NCI-H146 treated with DMSO at 0.1 percent for 48 hours (cell line): ENCODE data around the gene PDLIM5.
"Not testable (repeated sequence)": the region's sequence is repeated elsewhere in the genome, so short reads cannot be mapped to it uniquely, and the experiment has no call there.

Experiments
- DNase-seq: peaks from one replicate; lab custom pipeline; 2025; ENCODE audit not compliant: unreplicated experiment; lab: John Stamatoyannopoulos, UW

Gene PDLIM5

DNA sequence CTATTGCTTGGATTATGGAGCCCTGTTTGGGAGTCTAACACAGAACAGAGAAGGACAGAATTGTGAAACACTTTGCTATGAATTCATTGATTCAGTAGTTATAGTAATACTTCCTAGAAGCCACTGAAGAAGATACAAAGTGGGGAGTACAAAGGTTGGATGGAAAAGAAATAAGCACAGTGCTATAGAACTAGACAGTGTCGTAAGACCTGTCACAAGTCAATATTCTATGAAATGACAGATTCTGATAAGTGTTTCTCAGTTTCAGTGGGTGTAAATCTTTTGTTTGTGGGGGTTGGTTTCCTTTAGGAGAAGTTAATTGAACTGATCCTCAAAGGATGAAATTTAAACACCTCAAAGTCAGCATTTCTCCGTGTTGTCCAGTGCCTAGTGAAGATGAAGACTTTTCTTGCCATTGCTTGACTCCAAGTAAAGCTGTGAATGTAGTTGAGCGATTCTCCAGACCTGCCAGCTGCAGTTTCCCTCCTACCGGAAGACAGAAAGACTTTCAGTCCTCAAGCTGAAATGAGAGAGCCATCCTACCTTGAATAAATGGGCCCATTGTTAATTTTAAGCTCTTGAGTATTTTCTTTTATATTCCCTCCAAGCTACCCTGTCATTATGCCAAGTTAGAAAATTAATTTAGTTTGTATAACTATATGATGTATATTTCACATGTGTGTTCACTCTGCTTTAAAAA lies 7.9 kb downstream of the PDLIM5 start:
- DNase-seq: no peak

DNA sequence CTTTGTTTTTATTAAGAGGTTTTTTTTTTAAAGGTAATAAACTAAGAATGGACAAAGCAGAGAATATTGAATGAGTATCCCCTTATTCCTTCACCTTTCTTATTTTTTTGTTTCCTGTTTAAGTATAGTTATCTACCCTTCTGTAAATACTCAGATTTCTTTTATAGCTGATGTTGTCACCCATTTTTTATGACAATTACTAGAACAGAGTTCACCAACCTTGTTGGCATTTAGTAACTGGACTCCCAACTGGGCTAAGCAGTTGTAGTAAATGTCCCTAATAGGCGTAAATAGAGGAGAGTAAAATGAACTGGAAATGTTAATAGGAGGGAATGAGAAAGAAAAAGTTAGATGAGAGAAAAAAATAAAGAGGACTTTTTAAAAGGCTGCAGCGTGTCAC lies 9.8 kb downstream of the PDLIM5 start:
- no peak for DNase-seq

DNA sequence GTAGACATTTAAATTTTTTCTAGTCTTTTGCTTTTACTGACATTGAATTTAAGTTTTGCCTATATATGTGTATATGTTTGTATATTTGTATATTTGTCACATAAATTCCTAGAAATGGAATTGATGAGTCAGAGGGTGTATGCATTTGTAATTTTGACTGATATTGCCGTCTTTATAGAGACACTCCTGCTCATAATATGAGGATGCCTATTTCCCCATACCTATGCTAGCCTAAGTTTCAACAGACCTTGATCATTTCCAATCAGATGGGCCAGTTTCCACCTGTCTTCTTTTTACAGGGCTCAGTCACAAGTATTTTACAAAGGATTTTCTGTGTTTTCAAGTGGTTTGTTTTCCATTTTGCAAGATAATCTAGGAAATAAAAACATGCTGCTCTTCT lies 10.8 kb downstream of the PDLIM5 start:
- no peak for DNase-seq

DNA sequence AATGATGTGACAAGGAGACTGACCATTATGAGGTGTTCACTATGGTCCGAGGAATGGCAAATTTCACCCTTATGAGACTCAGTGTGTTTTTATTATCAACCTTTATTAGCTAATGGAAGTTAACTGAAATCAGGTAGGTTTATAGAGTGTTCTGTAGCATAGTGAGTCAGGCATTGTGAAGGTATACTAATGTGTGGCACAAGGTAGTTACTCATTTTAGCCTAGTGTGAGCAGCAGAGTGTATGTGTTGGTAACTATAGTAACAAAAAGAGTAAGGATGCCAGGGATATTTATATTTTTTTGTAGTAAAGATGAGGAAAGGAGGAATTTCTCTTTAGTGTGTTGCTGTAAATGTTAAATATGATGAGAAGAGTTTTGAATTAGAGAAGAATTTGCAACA lies 12.0 kb downstream of the PDLIM5 start:
- DNase-seq: no peak

DNA sequence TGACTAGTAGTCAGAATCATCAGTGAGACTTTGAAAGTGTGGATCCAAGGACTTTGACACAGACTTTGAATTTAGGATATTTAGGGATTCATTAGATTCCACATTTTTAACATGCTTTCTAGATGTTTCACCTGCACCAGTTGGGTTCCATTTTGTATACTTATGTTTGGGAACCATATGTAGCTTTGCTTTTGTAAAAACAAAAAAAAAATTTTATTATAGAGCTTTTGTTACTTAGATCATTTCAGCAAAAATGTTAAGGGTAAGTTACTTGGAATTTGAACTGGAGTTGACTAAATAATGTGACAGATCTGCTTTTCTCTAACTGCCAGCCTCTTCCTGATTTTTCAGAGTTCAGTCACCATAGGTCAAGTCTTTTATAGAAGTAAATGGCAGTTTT lies 14.6 kb downstream of the PDLIM5 start:
- no peak for DNase-seq

DNA sequence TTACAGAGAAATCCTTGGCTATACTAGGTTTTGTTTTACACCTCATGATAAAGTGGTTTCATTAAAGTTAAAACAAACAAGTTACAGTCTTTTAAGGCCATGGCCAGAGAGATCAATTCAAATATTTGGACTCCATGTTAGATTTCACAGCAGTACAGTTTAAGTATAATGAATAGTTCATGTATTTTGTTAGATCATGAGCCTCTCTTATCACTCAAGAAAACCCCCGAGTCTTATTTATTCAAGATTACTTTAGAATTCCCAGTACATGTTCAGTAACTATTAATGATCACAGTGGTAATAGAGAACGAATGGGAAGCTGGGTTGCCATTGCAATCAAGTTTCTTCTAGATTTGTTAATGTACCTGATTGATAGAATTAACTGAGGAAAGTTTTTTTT lies 15.2 kb downstream of the PDLIM5 start:
- DNase-seq: no peak

DNA sequence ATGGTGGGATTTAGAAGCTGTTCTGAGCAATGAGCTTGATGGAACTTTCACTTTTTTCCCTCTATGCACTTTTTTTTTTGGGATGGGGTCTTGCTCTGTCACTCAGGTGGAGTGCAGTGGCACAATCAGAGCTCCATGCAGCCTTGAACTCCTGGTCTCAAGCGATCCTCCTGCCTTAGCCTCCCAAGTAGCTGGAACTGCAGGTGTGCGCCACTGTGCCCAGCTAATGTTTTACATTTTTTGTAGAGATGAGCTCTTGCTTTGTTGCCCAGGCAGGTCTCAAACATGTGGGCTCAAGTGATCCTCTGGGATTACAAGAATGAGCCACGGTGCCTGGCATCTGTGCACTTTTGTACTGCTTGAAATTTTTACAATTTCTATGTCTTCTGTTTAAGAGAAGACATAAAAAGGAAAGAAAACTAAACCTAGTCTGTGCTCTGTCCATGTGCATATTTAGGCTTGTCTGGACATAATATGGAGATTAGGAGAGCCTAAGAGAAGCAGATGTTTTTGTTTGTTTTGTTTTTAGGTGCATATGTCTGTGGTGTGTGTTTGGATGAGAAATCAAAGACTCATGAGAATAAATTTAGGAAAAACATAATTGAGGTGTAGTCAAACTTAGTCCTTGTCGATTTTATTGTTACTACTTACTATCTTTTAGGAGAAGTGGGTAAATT lies 16.5 kb downstream of the PDLIM5 start:
- no peak for DNase-seq

DNA sequence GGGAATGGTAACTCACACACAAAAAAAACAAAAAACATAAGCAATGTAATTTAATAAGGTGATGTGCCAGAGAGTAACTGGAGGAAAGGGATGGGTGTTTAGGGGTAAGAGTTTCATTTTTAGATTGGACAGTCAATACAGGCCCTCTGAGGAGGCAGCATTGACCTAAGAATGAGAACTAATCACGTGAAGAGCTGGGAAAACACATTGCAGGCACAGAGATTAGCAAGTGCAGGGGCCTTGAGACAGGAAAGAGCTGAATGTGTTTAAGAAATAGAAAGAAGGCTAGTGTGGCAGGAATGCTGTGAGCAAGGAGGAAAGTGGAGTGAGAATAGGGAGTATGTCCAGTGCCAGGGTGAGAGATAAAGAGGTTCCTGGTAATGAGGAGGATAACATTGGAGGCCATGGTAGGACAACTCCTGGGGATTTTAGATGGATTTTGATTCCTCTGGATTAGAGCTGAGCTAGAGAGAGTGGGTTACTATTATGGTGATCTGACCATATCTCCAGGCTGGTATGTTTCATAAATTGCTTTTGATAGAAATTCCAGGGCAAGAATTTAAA lies 17.6 kb downstream of the PDLIM5 start:
- DNase-seq: no peak

DNA sequence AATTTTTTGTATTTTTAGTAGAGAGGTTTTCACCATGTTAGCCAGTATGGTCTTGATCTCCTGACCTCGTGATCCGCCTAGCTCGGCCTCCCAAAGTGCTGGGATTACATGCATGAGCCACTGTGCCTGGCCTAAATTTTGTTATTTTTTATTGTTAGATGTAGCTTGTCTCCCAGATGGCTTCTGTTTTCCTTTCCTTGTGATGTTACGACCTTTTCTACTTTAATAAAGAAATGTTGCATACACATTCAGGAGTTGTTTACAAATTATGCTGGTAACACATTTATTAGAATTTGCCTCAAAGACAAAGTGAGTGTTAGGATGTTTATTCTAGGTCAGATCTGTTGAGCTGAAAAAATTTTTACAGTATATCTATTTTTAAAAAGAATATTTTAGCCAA lies 18.4 kb downstream of the PDLIM5 start:
- DNase-seq: no peak

DNA sequence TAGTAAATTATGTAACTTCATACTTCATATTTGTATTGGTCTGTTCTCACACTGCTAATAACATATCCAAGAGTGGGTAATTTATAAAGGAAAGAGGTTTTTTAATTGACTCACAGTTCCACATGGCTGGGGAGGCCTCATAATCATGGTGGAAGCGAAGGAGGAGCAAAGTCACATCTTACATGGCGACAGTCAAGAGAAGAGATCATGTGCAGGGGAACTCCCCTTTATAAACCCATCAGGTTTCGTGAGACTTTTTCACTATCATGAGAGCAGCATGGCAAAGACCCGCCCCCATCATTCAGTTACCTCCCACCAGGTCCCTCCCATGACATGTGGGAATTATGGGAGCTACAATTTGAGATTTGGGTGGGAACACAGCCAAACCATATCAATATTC lies 19.0 kb downstream of the PDLIM5 start:
- not testable (repeated sequence) for DNase-seq

DNA sequence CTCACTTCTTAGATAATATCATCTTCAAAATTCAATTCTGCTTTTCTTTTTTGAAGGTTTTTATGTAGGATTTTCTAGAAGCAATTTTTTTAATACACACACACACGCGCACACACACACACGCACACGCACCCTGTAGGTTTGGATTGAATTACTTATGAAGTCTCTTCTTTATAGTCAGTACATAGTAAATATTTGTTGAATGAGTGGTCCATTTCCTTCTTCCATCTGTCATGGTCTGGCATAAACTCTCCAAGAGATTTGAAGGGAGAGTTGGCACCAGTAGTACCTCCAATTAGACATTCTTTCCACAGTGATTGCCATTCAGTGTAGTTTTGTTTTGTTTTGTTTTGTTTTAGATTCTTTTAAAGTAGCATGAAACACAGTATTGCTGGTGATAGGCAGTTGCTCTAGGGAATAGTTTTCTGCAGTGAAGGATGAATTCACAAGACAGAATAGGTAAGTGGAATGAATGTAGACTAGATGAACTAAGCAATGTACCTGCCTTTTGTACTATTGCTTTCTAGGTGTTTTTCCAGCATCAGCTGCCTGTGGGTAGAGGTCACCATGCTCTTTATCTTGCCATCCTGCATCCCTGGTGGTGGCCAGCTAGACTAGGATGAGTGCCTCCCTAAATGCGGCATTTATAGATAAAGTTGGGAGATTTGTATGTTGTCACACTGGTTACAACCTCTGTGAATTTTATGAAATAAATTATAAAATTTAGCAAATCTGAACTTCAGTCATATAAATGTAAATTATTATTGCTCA lies 20.5 kb downstream of the PDLIM5 start:
- no peak for DNase-seq

DNA sequence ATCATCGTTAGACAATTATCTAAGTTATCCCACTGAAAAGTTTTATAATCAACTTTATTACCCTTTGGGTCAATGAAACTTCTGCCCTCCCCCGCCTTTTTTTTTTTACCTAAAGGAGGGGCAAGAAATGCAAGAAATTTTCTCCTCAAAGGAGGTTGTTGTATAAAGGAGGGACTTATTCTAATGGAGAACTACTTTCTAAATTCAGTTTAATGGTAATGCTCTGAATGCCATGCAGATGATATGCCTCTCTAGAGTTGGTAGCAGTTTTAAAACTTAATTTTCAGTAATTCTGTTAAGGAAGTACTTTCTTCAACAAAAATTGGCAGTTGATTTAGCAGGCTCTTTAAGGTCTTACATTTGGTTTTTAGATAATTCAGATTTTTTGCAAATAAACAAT lies 23.3 kb downstream of the PDLIM5 start:
- no peak for DNase-seq

DNA sequence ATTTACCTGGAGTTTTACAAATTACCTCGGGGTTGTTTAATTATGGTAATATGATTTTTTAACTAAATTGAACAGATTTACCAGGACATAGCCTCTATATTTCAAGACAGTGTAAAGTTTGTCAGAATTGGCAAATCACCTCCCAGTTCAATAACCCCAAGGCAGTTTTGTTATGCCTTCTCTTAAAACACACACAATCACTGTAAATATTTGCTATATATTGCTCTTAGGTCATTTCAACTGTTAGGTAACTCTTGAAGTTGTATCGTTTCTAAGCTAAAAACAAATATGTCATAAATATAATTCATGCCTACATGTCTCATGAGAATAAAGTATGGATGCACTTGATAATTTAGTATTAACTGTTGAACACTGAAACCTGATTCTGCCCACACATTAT lies 24.1 kb downstream of the PDLIM5 start:
- no peak for DNase-seq

DNA sequence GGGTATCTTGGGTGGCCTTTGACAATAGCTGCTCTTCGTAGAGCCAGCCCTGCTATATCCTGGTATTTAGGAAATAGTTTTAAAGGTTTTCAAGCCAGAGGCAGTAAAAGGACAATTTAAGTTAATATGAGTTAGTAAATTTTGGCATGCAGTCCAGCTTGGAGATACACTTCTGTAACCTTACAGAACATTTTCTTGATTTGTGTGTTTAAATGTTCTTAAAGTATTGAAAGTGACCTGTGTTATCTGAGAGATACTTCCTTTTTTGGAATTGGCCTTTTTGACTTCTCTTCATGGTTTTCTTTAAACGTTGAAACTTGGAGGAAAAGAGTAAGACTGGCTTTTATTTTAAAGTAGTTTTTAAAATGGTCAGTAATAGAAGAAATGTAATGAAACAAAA lies 25.5 kb downstream of the PDLIM5 start:
- no peak for DNase-seq

DNA sequence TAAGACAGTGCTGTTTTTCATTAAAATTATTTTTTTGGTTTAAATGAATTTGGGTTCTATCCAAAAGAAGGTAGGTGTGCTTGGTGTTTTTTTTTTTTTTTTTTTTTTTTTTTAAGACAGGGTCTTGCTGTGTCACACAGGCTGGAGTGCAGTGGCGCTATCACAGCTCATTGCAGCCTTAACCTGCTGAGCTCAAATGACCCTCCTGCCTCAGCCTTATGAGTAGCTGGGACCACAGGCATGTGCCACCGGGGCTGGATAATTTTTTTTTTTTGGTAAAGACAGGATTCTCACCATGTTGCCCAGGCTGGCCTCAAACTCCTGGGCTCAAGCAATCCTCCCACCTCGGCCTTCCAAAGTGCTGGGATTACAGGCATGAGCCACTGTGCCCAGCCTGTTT lies 27.1 kb downstream of the PDLIM5 start:
- not testable (repeated sequence) for DNase-seq

DNA sequence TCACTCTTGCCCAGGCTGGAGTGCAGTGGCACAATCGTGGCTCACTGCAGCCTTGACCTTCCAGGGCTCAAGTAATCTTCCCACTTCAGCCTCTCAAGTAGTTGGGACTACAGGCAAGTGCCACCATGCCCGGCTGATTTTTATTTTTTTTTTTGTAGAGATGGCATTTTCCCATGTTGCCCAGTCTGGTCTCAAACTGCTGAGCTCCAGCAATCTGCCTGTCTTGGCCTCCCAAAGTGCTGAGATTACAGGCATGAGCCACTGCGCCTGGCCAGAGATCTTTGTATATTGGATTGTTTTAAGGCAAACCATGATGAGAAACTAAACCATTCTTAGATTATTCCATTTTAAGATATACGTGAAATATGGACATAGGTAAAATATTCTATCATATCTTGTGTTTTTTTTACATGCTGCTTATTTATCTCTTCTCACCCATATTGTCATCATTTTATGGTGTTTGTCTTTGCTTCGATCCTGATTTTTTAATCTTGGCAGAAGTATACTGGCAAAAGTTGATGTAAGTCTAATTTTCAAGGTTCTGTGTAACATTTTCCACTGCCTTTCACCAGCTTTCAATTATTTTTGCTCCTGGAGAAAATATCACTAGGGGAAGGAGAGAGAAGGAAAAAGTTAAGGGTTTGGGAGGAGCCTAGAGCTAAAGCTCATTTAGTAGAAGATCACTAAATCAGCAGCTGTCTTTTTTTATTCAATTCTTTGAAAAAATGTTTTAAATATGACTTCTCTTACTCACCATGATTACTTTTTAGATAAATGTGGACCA lies 27.8 kb downstream of the PDLIM5 start:
- no peak for DNase-seq

DNA sequence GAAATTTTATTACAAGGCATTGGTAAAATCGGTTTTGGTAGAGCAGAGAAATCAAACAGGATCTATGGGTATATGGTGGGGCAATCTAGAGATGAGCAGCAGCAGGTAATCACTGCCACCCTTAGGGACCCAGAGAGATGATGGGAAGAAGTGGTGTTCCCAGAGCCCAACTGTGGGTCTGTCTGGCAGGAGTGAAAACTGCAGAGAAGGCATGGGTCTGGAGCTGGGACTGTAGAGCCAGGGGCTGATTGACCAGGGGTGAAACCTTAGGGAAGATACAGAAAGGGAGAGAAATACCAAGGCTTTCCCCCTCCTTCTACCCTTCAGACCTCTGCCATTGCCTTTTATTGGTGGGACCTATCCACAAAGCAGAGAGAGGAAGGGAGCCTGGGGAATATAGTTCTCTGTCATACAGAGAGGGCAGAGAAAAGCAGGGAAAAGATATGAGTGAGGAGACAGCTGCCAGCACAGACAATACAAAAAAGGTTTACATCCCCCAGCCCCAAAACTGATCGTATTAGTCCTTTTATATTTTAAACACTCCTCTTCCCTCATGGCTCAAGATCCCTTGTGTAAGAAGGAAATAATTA lies 28.7 kb downstream of the PDLIM5 start:
- no peak for DNase-seq

DNA sequence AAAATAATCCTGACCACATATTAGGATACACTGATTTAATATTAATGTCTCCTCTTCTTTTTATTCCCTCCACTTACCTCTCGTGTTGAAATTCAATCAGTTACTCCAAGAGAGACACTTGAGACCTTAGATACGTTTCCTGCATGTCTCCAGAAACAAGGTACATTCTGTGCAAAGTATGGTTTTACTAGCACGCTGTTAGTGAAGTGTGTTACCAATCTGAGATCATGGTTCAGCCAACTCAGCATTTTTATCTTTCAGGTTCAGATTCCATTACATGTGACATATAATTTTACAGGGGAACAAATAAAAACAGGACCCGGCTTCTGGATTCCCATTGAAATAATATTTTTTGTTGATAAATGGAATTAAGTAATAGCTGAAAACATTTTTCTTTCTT lies 32.2 kb downstream of the PDLIM5 start:
- no peak for DNase-seq

DNA sequence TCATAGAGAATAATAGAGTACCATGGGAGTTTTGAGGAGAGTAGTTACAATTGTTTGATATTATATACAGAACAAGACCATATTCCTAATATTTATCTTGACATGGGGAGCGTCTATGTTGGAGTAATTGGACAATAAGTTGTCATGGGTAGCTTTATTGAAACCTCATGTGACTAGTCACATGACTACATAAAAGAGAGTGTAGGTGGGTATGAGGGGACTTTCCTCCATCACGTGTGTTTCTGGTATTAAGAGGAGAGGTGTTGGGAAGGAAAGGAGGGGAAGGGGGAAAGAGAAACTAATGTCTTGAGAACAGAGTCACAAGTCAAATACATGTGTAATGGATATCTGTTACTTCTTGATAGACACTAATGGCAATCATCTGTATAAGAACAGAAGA lies 33.1 kb downstream of the PDLIM5 start:
- no peak for DNase-seq

DNA sequence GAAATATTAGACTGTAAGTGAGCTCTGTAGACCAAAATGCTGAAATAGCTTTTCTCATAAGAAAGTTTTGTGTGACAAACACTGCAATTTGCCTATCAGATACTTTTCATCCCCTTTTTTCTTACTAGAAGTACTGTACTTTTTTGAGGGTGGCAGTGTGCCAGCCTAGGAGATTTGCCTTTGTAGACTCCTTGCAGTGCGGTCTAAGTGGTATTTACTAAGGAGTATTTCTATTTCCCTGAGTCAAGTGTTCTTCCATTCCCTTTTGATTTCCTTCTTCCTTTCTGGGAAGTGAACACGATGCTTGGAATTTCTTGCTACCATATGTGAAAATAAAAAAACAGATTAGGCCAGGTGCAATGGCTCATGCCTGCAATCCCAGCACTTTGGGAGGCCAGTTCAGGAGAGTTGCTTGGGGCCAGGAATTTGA lies 34.6 kb downstream of the PDLIM5 start:
- no peak for DNase-seq

DNA sequence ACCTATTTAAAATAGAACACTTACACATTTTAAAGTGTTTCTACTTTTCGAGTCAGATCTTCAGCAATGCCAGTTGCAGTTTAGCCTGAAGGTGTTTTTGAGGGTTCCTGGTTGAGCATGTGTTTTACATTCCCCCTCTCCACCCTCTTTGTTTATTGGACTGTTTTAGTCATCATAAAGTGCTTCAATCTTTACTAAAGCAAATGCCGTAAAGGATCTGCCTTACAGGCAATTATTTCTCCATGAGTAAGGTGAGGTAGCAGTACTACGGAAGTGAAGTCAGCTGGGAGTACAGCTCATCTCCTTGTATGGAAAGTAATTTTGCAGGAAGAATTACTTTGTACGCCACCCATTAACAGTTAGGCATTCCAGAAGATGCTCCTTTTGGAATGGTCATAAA lies 36.9 kb downstream of the PDLIM5 start:
- no peak for DNase-seq
